Measurements from ENCODE around the gene SLC9C2.
"Not testable (repeated sequence)": the region's sequence is repeated elsewhere in the genome, so short reads cannot be mapped to it uniquely, and the experiment has no call there.

SLC9C2 gene

DNA sequence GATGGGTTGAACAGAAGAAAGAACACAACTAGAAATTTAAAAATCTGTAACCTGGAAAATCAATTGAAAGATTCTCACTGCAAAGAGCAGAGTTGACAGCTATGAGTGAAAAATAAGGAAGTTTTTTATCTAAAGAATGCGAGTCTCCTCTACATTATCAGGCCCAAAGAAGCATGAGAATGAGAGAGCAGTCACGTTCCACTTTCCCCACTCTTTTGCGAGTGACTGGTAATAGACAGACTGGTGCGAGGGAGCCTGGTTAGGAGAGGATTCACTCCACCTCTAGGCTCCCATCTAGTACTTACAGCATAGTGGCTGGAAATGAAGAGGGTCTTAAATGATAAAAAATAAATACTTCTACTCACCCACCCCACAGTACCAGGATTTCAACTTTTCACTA lies 73.8 kb downstream of the SLC9C2 start:
- no peak for DNase-seq (ENCODE audit: low read depth)

- peak; percentile 6 for DNase-seq (ENCODE audit: low read depth)
Measured at GRCh38 chr1:173527151-173527826, 75.6 kb downstream of the SLC9C2 start.

DNA sequence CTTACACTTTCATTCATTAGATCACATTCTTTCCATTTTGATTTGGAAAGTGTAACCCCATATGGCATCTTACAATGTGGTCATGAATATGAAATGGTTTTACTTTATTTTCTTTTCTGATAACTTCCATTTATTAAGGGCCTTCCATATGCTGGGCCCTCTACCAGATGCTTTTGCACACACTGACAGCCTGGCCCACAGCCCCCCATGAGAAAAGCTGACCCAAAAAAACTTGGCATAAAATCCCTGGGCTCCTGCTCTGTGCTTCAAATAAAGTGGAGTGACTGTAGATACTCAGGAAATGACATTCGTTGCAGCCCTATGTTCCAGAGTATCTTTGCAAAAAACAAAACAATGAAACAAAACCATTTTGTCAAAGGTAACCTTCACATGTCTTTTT lies 76.9 kb downstream of the SLC9C2 start:
- DNase-seq (ENCODE audit: low read depth) = no peak

GRCh38 chr1:173523329-173523728 lies 79.5 kb downstream of the SLC9C2 start:
- no peak for DNase-seq (ENCODE audit: low read depth)

- no peak for DNase-seq (ENCODE audit: low read depth)
Measured at GRCh38 chr1:173520799-173521198, 82.1 kb downstream of the SLC9C2 start.

GRCh38 chr1:173514503-173514902 lies 88.4 kb downstream of the SLC9C2 start:
- DNase-seq (ENCODE audit: low read depth) = not testable (repeated sequence)

DNA sequence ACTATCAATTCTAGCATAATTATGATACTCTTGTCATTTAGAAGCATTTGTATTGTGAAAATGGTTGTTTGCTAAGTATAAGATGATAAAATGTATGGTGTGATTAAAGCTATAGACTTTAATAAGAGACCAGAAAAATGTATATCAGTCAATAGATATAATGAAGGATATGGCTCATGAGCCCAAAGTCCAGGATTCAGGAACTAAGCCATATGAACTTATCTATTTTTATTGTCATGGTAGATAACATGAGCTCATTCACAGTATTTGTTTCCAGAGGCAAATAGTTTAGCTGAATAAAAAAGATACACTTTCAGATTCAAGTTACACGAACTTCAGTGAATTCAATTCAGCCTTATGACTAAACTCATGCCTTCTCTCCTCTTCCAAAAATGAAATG lies 93.1 kb downstream of the SLC9C2 start:
- no peak for DNase-seq (ENCODE audit: low read depth)

DNA sequence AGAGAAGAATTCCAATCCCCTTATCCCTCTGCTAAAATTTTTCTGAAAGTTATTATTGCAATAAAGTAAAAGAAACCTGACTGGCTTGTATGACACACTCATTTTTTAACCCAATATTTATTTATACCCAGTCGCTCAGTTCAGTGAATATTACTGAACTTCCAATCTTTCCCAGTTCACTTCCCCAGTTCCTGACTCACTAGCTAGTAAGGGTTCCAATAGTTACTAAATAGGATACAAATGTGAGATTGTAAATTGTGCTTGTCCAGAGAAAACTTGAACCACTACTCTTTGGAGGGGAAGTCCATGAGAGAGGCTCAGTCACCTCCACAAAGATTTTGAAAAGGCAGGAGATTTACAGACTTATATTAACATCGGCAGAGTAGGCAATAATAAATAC lies 94.3 kb downstream of the SLC9C2 start:
- no peak for DNase-seq (ENCODE audit: low read depth)

- no peak for DNase-seq (ENCODE audit: low read depth)
Measured at GRCh38 chr1:173507847-173508209, 95.0 kb downstream of the SLC9C2 start.

DNA sequence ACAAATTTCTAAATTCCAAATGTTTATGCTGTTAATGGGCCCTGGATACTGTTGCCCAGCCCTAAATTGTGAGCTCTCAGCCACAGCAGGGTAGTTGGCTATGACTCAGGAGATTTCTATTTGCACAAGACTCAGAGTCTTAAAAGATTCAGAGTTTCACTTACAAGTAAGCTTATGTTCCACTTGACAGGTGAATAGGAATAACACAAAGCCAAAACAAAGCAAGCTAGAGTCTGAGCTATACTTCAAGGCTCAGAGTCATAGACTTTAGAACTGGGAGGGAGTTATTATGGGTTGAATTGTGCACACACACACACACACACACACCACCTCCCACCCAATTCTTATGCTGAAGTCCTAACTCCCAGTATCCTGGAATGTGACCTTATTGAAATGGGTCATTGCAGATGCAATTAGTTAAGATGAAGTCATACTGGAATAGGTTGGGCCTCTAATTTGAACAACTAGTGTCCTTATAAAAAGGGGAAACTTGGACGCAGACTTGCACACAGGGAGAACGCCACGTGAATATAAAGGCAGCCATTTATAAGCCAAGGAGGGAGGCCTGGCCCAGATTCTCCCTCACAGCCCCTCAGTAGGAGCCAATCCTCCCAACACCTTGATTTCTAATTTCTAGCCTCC lies 95.5 kb downstream of the SLC9C2 start:
- no peak for DNase-seq (ENCODE audit: low read depth)

GRCh38 chr1:173506437-173506836 lies 96.4 kb downstream of the SLC9C2 start:
- DNase-seq (ENCODE audit: low read depth) = no peak

DNA sequence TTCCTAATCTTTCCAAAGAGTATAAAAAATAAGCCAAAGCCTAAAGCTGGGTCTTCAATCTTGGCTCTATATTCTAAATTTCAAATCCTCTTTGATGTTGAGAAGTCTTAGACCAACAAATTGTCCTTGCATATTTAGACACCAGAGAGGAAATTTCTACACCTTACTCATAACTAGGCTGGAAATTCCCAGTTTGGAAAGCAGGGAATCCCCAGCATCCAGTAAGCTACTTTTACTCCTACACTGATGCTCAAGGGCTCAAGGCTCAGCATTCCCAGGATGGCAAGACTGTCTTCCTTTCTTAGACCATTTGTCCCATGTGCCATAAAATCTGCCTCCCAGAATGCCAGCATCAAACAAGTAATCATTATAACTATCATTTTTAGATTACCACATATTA lies 97.5 kb downstream of the SLC9C2 start:
- DNase-seq (ENCODE audit: low read depth) = no peak

- DNase-seq (ENCODE audit: low read depth) = no peak
Measured at GRCh38 chr1:173504268-173504667, 98.6 kb downstream of the SLC9C2 start.

DNA sequence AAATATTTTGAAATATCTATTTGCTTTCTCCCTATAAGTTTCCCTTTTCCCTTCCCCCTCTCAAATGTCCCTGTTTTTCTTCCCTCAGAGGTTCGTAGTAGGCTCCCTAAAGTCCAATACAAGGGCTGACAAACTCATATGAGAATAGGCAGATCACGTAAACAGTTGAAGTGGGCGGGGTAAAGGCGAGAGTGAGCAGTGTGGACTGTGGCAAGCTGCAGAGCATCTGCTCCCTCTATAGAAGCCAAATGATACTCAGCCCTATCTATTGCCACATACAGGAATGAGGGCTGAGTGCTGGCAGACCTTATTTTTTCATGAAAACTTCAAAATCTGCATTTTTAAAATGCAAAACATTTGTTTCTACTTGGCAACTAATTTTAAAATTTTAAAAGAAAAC lies 99.5 kb downstream of the SLC9C2 start:
- DNase-seq (ENCODE audit: low read depth) = no peak

- no peak for DNase-seq (ENCODE audit: low read depth)
Measured at GRCh38 chr1:173502104-173502503, 100.8 kb downstream of the SLC9C2 start.

GRCh38 chr1:173499729-173500128 lies 103.1 kb downstream of the SLC9C2 start:
- DNase-seq (ENCODE audit: low read depth) = no peak

GRCh38 chr1:173496757-173497320 lies 106.0 kb downstream of the SLC9C2 start:
- DNase-seq (ENCODE audit: low read depth) = no peak

GRCh38 chr1:173495609-173496267 lies 107.1 kb downstream of the SLC9C2 start:
- DNase-seq (ENCODE audit: low read depth) = no peak

- DNase-seq (ENCODE audit: low read depth) = not testable (repeated sequence)
Measured at GRCh38 chr1:173493125-173493524, 109.7 kb downstream of the SLC9C2 start.

DNA sequence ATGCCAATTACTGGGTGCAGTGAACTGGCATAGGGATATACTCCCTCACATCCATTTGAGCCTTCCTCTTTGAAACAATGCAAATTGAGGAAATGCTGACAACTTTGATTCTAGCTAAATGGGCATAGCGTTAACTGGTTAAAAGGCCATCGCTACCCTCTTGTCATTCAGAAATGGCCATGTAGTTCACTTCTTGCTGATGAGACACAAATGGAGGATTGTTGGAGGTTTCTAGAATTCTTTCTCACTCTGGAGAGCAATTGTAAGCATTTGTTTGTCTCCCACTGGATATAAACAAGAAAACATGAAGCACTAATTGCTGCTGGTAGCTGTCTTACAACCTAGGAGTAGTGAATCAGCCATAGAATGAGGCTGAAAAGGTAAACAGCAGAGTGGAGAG lies 111.4 kb downstream of the SLC9C2 start:
- no peak for DNase-seq (ENCODE audit: low read depth)

GRCh38 chr1:173489929-173490328 lies 112.9 kb downstream of the SLC9C2 start:
- no peak for DNase-seq (ENCODE audit: low read depth)

DNA sequence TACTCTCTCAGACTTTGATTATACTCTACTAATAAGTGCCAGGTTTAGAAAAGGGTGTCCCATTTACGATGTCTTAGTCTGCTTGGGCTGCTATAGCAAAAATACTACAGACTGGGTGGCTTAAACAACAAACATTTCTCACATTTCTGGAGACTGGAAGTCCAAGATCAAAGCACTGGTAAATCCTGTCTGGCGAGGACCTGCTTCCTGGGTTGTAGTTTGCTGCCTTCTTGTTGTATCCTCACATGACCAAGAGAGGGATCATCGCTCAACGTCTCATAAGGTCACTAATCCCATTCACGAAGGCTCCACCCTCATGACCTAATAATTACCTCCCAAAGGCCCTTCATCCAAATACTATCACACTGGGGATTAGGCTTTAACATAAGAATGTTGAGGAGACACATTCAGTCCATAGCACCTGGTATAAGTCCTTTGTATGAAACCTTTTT lies 113.7 kb downstream of the SLC9C2 start:
- DNase-seq (ENCODE audit: low read depth) = no peak

GRCh38 chr1:173488001-173488400 lies 114.9 kb downstream of the SLC9C2 start:
- DNase-seq (ENCODE audit: low read depth) = no peak
